Upper lobe of right lung (tissue), 1 donor: ENCODE measurements around the gene ALS2. TPM values are rescaled to one million over a fixed set of nuclear protein-coding genes. Genes with fewer than 3 reads are reported as not detected.
"Not testable (repeated sequence)": the region's sequence is repeated elsewhere in the genome, so short reads cannot be mapped to it uniquely, and the experiment has no call there.

Source experiments
- ATAC-seq: fragments of 200-7000 bp; cut with Tn5 transposase; one replicate; pipeline ENCODE4 v1.9.1; 2020; ENCODE audit warnings: mild to moderate bottlenecking, moderate library complexity
- DNase-seq: peaks from one replicate; pipeline ENCODE4 v3.0.0-alpha.2; 2020
- H3K27ac ChIP-seq: fragments of 200-600 bp; one replicate; pipeline ENCODE4 v1.8.0; 2022
- H3K27me3 ChIP-seq: fragments of 200-600 bp; one replicate; pipeline ENCODE4 v1.8.0; 2022; ENCODE audit warnings: mild to moderate bottlenecking
- H3K36me3 ChIP-seq: fragments of 200-600 bp; one replicate; pipeline ENCODE4 v1.8.0; 2022
- H3K4me1 ChIP-seq: fragments of 200-600 bp; one replicate; pipeline ENCODE4 v1.8.0; 2022
- H3K4me3 ChIP-seq: fragments of 200-600 bp; one replicate; pipeline ENCODE4 v1.8.0; 2022; ENCODE audit warnings: mild to moderate bottlenecking
- H3K9me3 ChIP-seq: fragments of 200-600 bp; one replicate; pipeline ENCODE4 v1.8.0; 2022
- intact Hi-C: fragments of 100-400 bp; cut with DNase I; formaldehyde crosslinking; loops from one replicate; pipeline ENCODE4 v1.11.0; 2022
- total RNA-seq: library from RNA; stranded (reverse); fragmentation: NEBNext Ultra II Directional; extraction: Animal tissue kit (Norgen Biotek cat#: 25700); gene quantifications from one replicate; pipeline ENCODE4 v1.2.1, GENCODE V29; 2021
- TF ChIP-seq, protein P1 (sequence below): fragments of 200-600 bp; IDR thresholded peaks from one replicate; pipeline ENCODE4 v1.8.0; 2022; ENCODE audit warnings: antibody characterized with exemption
- donor health status: DM: no; HTN: yes; CAD: no; lungs with severe emphysema.

The ALS2 gene
- total RNA-seq, 1 donor from 2014 or later = 26.2 TPM

DNA sequence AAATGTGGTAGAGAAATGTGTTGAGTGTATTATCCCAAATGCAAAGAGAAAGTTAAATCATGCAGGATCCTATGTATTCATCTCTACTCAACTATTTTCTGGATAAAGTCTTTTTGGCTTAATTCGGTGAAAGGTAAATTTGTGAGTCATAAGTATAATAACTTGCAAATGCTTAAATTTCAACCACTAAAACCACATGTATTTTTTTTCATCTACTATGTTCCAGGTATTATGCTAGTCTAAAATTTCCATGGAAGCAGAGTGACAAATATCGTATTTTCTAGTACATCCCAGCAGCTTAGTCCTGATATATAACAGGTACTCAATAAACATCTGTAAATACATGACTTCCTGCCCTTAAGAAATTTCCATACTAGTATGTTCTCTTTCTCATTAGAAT lies 6.2 kb downstream of the ALS2 start:
- no peak for ATAC-seq
- peaks cover 1% of the 10 kb centered on the region for H3K4me1 ChIP-seq
- intact Hi-C loops = no loop called here

DNA sequence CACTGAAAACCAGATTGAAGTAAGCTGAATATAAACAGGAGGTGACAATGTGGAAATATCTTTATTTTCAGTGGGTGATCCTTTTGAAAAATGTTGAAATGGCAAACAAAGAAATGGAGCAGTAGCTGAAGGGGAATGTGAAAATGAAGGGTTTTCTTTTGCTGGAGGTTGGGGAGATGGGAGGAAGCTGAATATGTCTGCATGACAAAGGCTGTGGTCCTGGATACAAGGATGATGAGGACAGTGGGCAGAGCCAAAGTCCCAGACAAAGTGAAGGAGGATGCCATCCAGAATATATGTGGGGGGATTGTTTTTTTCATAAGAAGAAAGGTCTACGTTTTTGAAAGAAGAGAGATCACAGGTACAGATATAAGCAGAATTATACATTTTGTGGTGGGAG lies 6.7 kb downstream of the ALS2 start:
- H3K27ac ChIP-seq = no peak overlapping the region
- H3K27me3 ChIP-seq = no peaks in the 10 kb centered on the region
- DNase-seq (no peak), ATAC-seq (no peak)
- TF ChIP-seq, protein P1, sequence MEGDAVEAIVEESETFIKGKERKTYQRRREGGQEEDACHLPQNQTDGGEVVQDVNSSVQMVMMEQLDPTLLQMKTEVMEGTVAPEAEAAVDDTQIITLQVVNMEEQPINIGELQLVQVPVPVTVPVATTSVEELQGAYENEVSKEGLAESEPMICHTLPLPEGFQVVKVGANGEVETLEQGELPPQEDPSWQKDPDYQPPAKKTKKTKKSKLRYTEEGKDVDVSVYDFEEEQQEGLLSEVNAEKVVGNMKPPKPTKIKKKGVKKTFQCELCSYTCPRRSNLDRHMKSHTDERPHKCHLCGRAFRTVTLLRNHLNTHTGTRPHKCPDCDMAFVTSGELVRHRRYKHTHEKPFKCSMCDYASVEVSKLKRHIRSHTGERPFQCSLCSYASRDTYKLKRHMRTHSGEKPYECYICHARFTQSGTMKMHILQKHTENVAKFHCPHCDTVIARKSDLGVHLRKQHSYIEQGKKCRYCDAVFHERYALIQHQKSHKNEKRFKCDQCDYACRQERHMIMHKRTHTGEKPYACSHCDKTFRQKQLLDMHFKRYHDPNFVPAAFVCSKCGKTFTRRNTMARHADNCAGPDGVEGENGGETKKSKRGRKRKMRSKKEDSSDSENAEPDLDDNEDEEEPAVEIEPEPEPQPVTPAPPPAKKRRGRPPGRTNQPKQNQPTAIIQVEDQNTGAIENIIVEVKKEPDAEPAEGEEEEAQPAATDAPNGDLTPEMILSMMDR = no peak
- no peaks in the 10 kb centered on the region for H3K9me3 ChIP-seq
- no peaks in the 10 kb centered on the region for H3K36me3 ChIP-seq
- intact Hi-C loops = no loop called here
- no peaks in the 10 kb centered on the region for H3K4me1 ChIP-seq
- no peak overlapping the region for H3K4me3 ChIP-seq

More for the DNA sequence above, 6.2 kb downstream of the ALS2 start:
- no peaks in the 10 kb centered on the region for H3K9me3 ChIP-seq
- H3K27ac ChIP-seq = no peak overlapping the region
- no peak overlapping the region for H3K4me3 ChIP-seq
- no peaks in the 10 kb centered on the region for H3K36me3 ChIP-seq
- TF ChIP-seq, protein P1 = no peak
- DNase-seq = no peak
- no peaks in the 10 kb centered on the region for H3K27me3 ChIP-seq

DNA sequence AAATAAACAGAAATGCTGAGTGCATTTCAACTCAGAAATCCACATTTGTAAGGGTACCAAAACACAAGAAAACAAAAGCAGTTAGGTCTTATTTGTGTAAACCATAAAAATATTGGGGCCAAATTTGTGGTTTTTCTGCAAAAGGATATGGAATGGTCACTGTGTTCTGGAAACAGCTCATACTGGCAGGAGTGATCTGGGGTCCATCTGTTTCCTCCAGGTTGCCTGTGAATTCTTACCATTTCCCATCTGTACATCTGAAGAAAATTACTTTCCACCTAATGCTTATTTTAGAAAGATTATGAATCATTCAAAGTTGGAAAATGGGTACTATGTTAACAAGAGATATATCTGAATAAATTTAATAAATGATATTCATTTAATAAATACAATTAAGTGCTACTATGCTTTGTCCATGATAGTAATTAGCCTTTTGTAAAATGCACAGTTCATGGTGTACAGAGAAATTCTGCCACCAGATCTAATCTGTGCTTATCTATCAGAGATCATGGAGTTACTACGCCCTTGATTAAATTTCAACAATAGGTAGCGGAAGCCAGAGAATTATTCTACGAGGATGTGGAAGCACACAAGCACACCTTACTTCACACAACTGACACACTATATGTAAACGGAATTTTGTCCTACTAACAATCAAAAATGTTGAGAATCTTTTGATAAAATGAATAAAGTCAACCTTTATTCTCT lies 10.9 kb downstream of the ALS2 start:
- DNase-seq = no peak
- no peak for ATAC-seq
- no peak overlapping the region for H3K4me3 ChIP-seq
- no peaks in the 10 kb centered on the region for H3K9me3 ChIP-seq
- no peak overlapping the region for H3K27ac ChIP-seq
- H3K27me3 ChIP-seq = no peaks in the 10 kb centered on the region
- H3K36me3 ChIP-seq = peaks cover 15% of the 10 kb centered on the region
- TF ChIP-seq, protein P1 = no peak
- no peaks in the 10 kb centered on the region for H3K4me1 ChIP-seq
- intact Hi-C loops = no loop called here

DNA sequence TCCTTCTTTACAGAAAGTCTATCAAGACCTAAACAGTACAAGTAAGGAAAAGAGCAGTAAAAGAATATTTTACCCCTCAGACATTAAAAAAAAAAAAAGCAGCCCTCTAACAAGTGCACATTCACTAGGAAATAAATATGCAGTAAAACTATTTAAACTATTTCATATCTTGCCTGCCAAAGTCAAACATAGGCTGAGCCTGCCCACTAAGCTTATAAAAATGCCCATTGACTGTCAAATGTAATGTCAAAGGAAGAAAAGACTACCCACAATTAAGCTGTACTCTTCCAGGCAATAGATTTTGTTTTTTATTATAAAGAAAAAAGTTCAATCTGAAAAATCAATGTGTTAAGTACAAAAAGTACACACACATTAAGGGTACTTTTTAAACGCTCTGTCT lies 11.8 kb downstream of the ALS2 start:
- ATAC-seq = no peak
- no peak overlapping the region for H3K27ac ChIP-seq
- TF ChIP-seq, protein P1 = no peak

DNA sequence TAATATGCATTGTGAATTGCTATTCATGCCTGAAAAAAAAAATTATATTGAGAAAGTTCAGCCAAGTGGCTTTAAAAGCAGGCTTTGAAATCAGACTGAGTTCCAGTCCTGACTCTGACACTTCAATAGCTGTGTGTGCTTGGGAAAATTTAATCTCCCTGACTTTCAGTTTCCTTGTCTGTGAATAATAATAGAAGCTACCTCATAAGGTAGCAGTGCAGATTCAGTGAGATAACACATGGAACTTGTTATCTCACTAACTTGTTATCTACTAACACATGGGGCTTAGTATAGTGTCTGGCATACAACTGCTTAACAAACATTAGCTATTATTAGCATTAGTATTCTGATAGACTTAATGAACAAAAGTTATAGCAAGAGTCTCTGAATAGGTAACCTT lies 14.9 kb downstream of the ALS2 start:
- H3K4me3 ChIP-seq = no peak overlapping the region
- intact Hi-C loops = no loop called here
- no peaks in the 10 kb centered on the region for H3K9me3 ChIP-seq
- H3K4me1 ChIP-seq = no peaks in the 10 kb centered on the region
- no peak for ATAC-seq
- no peaks in the 10 kb centered on the region for H3K27me3 ChIP-seq
- no peak for DNase-seq
- H3K36me3 ChIP-seq = peaks cover 34% of the 10 kb centered on the region
- TF ChIP-seq, protein P1 = no peak
- H3K27ac ChIP-seq = no peak overlapping the region

More for the DNA sequence above, 11.8 kb downstream of the ALS2 start:
- no peaks in the 10 kb centered on the region for H3K9me3 ChIP-seq
- no peaks in the 10 kb centered on the region for H3K4me1 ChIP-seq
- H3K36me3 ChIP-seq = peaks cover 17% of the 10 kb centered on the region
- intact Hi-C loops = no loop called here
- H3K27me3 ChIP-seq = no peaks in the 10 kb centered on the region
- no peak for DNase-seq
- no peak overlapping the region for H3K4me3 ChIP-seq

DNA sequence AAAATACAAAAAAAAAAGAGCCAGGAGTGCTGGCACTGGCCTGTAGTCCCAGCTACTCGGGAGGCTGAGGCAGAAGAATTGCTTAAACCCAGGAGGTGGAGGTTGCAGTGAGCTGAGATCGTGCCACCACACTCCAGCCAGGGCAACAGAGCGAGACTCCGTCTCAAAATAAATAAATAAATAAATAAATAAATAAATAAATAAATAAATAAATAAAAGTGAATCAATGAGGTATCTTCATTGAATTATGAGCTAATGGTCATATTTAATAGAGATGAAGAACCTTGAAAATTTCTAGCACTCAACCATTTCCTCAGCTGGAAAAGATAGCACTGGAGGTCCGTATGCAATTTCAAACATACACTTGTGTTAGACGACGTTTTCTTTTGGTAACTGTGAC lies 16.3 kb downstream of the ALS2 start:
- H3K4me3 ChIP-seq, H3K9me3 ChIP-seq, intact Hi-C loops, DNase-seq, H3K4me1 ChIP-seq, ATAC-seq, H3K27ac ChIP-seq, H3K27me3 ChIP-seq: not testable (repeated sequence)
- H3K36me3 ChIP-seq = peaks cover 46% of the 10 kb centered on the region
